ACHN (cell line): Measurements from ENCODE around the gene CACNA2D4.
A peak's percentile ranks its signal among the peaks of the same experiment; 100 is the strongest.

Source experiments
- DNase-seq: peaks from one replicate; pipeline ENCODE4 v3.0.0-alpha.2; 2015
- in situ Hi-C: cut with HindIII; loops from 2 replicates; pipeline ENCODE4 v1.10.0; 2017; ENCODE audit warnings: low sequenced_read_pairs, low pct_ligation_motif_present, low pct_unique_long_range_greater_than_20kb

CACNA2D4 gene

DNA sequence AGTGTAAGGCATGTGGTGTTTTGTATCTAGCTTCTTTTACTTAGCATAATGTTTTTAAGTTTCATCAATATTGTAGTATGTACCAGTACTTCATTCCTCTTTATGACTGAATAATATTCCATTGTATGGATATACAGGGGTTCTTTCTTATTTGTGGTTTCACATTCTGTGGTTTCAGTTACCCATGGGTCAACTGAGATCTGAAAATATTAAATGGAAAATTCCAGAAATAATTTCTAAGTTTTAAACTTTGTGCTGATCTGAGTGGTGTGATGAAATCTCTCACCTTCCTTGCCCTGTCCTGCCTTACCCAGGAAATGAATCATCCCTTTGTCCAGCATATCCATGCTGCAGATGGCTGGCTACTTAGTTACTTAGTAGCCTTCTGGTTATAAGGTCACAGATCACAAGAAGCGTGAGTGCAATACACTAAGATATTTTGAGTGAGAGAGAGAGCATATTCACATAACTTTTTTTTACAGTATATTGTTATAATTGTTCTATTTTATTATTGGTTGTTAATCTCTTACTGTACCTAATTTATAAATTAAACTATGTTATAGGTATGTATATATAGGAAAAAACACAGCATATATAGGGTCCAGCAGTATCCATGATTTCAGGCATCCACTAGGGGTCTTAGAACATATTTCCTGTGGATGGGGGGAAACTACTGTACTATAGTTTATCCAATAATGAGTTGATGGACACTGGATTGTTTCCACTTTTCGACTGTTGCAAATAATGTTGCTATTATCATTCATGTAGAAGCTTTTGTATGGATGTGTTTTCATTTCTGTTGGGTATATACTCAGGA, 157.7 kb downstream of the CACNA2D4 start:
- in situ Hi-C loops: no loop called here
- peak; percentile 99 for DNase-seq

DNA sequence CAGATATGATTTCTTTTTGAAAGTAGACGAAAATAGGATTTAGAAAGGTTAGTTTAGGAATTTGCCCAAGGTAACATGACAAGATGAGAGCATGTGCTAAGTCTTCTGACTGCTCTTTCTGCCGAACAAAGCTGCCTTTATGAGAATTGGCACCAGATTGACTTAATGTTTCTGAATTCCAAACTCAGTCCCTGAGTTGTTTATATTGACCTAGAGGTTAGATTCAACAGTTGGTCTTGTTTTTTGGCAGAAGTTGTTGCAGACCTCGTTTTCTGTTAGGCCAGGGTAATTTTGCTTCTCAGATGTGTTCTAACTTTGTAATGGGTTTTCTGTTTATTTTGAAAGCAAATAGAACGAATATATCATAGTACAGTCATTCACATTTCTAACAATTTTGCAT, 159.6 kb downstream of the CACNA2D4 start:
- DNase-seq: no peak
- in situ Hi-C loops: no loop called here

DNA sequence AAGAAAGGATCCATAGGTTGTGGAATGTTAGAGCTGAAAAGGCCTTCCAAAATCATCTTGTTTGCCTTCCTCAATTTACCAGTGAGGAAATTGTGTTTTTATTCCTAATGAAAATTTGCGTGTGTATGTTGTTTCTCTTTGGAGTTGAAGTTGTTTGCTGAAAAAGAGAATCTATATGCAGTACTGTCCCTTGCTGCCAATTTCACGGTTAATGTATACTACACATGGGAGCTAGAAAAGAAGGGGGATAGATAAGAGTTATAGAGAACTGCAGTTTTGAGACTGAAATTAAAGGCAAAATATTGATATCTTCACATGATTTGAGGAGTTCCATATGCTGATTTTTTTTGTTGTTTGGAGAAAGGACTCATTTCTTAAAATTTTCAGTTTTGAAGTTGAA, 160.1 kb downstream of the CACNA2D4 start:
- in situ Hi-C loops: no loop called here
- no peak for DNase-seq

DNA sequence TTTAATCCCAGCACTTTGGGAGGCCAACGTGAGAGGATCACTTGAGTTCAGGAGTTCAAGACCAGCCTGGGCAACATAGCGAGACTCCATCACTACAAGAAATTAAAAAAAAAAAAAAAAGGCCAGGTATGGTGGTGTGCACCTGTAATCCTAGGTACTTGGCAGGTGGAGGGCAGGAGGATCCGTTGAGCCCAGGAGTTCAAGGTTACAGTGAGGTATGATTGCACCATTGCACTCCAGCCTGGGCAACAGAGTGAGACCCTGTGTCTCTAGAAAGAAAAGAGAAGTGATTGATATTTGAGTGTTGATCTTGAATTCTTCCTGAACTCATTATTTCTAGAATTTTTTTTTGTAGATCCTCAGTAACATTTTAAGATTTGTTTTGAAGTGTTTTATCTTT, 168.2 kb downstream of the CACNA2D4 start:
- in situ Hi-C loops: no loop called here
- DNase-seq: no peak

DNA sequence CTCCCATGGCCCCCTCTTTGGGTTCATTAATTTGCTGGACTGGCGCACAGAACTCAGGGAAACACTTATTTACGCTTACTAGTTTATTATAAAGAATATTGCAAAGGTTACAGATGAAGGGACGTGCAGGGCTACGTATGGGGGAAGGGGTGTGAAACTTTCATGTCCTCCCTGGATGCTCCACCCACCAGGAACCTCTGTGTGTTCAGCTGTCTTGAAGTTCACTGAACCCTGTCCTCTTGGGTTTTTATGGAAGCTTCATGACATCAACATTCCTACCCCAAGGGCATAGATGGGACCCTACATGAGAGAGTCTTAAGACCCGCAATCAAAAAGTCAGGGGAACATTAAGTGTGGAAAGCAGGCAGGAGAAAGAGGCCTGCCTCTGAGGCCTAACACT, 169.4 kb downstream of the CACNA2D4 start:
- in situ Hi-C loops: no loop called here
- no peak for DNase-seq

DNA sequence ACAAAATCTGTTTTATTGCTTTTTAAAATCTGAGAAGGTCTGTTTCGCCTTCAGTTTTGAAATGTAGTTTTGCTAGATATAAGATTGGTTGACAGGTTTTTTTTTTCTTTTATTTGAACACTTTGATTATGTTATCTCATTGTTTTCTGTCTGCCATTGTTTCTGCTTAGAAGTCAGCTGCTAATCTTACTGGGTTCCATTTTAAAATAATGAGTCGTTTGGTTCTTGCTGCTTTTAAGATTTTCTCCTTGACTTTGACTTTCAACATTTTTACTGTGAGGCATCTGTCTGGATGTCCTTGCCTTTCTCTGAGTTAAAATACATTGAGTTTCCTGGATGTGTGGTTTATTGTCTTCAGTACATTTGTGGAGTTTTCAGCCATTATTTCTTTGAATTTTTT, 170.8 kb downstream of the CACNA2D4 start:
- DNase-seq: peak; percentile 18
- in situ Hi-C loops: no loop called here

DNA sequence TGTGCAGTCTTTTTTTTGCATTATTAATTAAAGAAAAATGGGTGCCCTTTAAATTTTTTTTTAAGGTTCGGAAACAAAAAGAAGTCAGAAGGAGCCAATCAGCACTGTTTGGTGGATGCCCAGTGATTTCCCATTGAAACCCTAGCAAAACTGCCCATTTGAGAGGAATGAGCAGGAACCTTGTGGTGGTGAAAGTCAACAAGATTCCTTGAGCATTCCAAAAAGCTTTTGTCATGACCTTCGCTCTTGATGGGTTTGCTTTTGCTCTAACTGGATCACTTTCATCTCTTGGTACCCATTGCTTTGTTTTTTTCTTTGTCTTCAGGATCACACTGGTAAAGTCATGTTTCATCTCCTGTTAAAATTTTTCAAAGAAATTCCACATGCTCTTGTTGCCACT, 173.5 kb downstream of the CACNA2D4 start:
- in situ Hi-C loops: no loop called here
- DNase-seq: peak; percentile 27
